CD4-positive, alpha-beta memory T cell (primary cell): Measurements from ENCODE around the gene C3orf52. TPM values are rescaled to one million over a fixed set of nuclear protein-coding genes. Genes with fewer than 3 reads are reported as not detected.

Experiments
- CTCF ChIA-PET: fragments of 350-600 bp; sonication (Branson Sonifier 250); formaldehyde crosslinking; loops from one replicate; lab custom pipeline; 2021; ENCODE audit warnings: inconsistent platforms; ENCODE audit not compliant: partially characterized antibody; lab: Charles Lee
- POLR2A ChIA-PET: fragments of 350-600 bp; sonication (Branson Sonifier 250); formaldehyde crosslinking; loops from one replicate; lab custom pipeline; 2021; ENCODE audit not compliant: partially characterized antibody; lab: Charles Lee
- DNase-seq, 5 donors: peaks; one replicate each; pipeline versions ENCODE4 v3.0.0 to v3.0.0-alpha.2; 2020 to 2022; ENCODE audit warnings: mixed read lengths in 1 of 5
- H3K27ac ChIP-seq: one replicate; pipeline ENCODE4 v1.7.0; 2013; ENCODE audit warnings: low read depth, low read length
- H3K27me3 ChIP-seq: 2 replicates; pipeline ENCODE4 v1.7.0; 2013; ENCODE audit warnings: mild to moderate bottlenecking, low read length, moderate library complexity; ENCODE audit not compliant: insufficient read depth
- H3K36me3 ChIP-seq: 2 replicates; pipeline ENCODE4 v1.7.0; 2013; ENCODE audit warnings: mild to moderate bottlenecking, low read length, moderate library complexity; ENCODE audit not compliant: insufficient read depth
- H3K4me1 ChIP-seq: 2 replicates; pipeline ENCODE4 v1.7.0; 2013; ENCODE audit warnings: mild to moderate bottlenecking, low read length, moderate library complexity; ENCODE audit not compliant: insufficient read depth
- H3K4me3 ChIP-seq, 2 donors: one replicate each; pipeline ENCODE4 v1.7.0; 2013; ENCODE audit warnings: low read length in 2 of 2, mild to moderate bottlenecking in 1 of 2
- H3K9me3 ChIP-seq, 2 donors: one replicate each; pipeline ENCODE4 v1.7.0; 2013; ENCODE audit warnings: low read length in 2 of 2, control low read depth in 1 of 2; ENCODE audit not compliant: control insufficient read depth in 1 of 2
- H3K27ac Mint-ChIP-seq, 7 donors: one replicate each; pipeline ENCODE4 v1.8.0; 2020 to 2021; ENCODE audit warnings: mixed read lengths in 7 of 7, mild to moderate bottlenecking in 6 of 7, inconsistent platforms in 3 of 7, moderate library complexity in 3 of 7
- H3K27me3 Mint-ChIP-seq, 2 donors: one replicate each; pipeline ENCODE4 v1.8.0; 2020 to 2021; ENCODE audit warnings: mixed read lengths in 2 of 2
- H3K36me3 Mint-ChIP-seq, 2 donors: one replicate each; pipeline ENCODE4 v1.8.0; 2020 to 2021; ENCODE audit warnings: mixed read lengths in 2 of 2, inconsistent platforms in 1 of 2, mild to moderate bottlenecking in 1 of 2
- H3K4me1 Mint-ChIP-seq, 4 donors: one replicate each; pipeline ENCODE4 v1.8.0; 2020 to 2021; ENCODE audit warnings: mixed read lengths in 4 of 4, mild to moderate bottlenecking in 1 of 4
- H3K4me3 Mint-ChIP-seq, 8 donors: one replicate each; pipeline ENCODE4 v1.8.0; 2020 to 2021; ENCODE audit warnings: mixed read lengths in 8 of 8, mild to moderate bottlenecking in 7 of 8, moderate library complexity in 6 of 8, inconsistent platforms in 3 of 8
- H3K9me3 Mint-ChIP-seq, 8 donors: one replicate each; pipeline ENCODE4 v1.8.0; 2020 to 2021; ENCODE audit warnings: mixed read lengths in 8 of 8, mild to moderate bottlenecking in 5 of 8, inconsistent platforms in 3 of 8, moderate library complexity in 1 of 8
- intact Hi-C: fragments of 100-400 bp; cut with micrococcal nuclease; formaldehyde crosslinking; loops from one replicate; pipeline ENCODE4 v1.15.1; 2023
- polyA plus RNA-seq, 2 donors: library from polyadenylated mRNA; unstranded; fragments of 300-500 nt; fragmentation: Illumina TruSeq; gene quantifications; one replicate each; pipeline ENCODE4 v1.2.3, GENCODE V29; 2021
- total RNA-seq, 2 experiments: library from RNA; stranded (reverse); gene quantifications; one replicate each; pipeline ENCODE4 v1.2.3, GENCODE V29; 2021

The C3orf52 gene
- total and polyA plus RNA-seq, 4 experiments from 2014 or later: 0.47 to 2.3 (median 2.0) TPM

GRCh38 chr3:112138219-112138969 is 52.2 kb downstream of the C3orf52 start:
- Mint-ChIP-seq H3K27me3 (no peaks in the 10 kb centered on the region), H3K36me3 (no peaks in the 10 kb centered on the region), H3K4me1 (peaks cover 37 to 54% (median 47%) of the 10 kb centered on the region in 4 donors), H3K9me3 (no peaks in the 10 kb centered on the region), H3K4me3 (no peak overlapping the region), H3K27ac (no peak overlapping the region)
- Histone ChIP-seq H3K27ac (no peak overlapping the region), H3K4me3 (no peak overlapping the region), H3K9me3 (no peaks in the 10 kb centered on the region), H3K27me3 (no peaks in the 10 kb centered on the region), H3K36me3 (no peaks in the 10 kb centered on the region), H3K4me1 (peaks cover 50% of the 10 kb centered on the region)
- ChIA-PET POLR2A (interaction anchor here (0.8 to 2.3 kb wide), 3 partner anchors 10 to 27 kb away, joined by 3 to 10 read pairs (median 3); no protein-coding TSS in a partner anchor), CTCF (interaction anchor here (0.8 to 6.8 kb wide), 22 partner anchors 9 to 395 kb away, joined by 3 to 43 read pairs (median 6); partner anchors contain the start of genes BTLA and SLC9C1)
- intact Hi-C loops: no loop called here
- no peak for DNase-seq

- Histone ChIP-seq H3K27me3 (no peaks in the 10 kb centered on the region), H3K4me1 (peaks cover 31% of the 10 kb centered on the region), H3K9me3 (peaks cover 0 to 4% of the 10 kb centered on the region in 2 donors), H3K36me3 (no peaks in the 10 kb centered on the region), H3K27ac (no peak overlapping the region), H3K4me3 (no peak overlapping the region)
- no peak overlapping the region for H3K4me3 Mint-ChIP-seq
- ChIA-PET POLR2A (no interaction called here), CTCF (interaction anchor here (3.8 to 6.8 kb wide), 2 partner anchors 12 to 153 kb away, joined by 26 to 43 read pairs; partner anchors contain the start of gene SLC9C1)
- peaks cover 22 to 38% (median 32%) of the 10 kb centered on the region in 4 donors for H3K4me1 Mint-ChIP-seq
- no peaks in the 10 kb centered on the region for H3K27me3 Mint-ChIP-seq
- DNase-seq: no peak
- H3K36me3 Mint-ChIP-seq: peaks cover 0 to 4% of the 10 kb centered on the region in 2 donors
- intact Hi-C loops: no loop called here
- peaks cover 0 to 11% (median 3%) of the 10 kb centered on the region in 8 donors for H3K9me3 Mint-ChIP-seq
- peak overlapping the region in 1 of 7 donors; percentile 54 for H3K27ac Mint-ChIP-seq
These were observed 54.4 kb downstream of the C3orf52 start for GRCh38 chr3:112140584-112140983.

DNA sequence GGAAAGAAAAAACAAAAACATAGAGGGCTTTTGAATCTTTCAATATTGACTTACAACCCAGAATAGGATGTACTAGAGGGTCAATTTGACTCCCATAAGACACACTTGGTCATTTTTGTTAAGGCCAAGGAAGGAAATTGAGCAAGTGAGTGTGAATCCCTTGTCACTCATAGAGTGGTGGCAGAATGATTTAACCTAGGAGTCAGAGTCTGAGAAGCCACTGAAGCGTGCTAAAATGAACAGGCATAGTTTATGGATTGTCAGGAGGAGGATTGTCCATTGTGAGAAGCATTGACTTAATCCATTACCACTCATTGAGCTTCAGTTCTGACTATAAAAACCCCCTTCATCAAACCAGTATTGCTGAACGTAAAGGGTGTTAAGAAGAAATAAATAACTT is 55.1 kb downstream of the C3orf52 start:
- CTCF ChIA-PET: no interaction called here
- peaks cover 0 to 18% (median 7%) of the 10 kb centered on the region in 8 donors for H3K9me3 Mint-ChIP-seq
- peaks cover 17 to 31% (median 25%) of the 10 kb centered on the region in 4 donors for H3K4me1 Mint-ChIP-seq
- H3K27ac Mint-ChIP-seq: no peak overlapping the region
- H3K4me3 ChIP-seq: no peak overlapping the region
- no peaks in the 10 kb centered on the region for H3K36me3 ChIP-seq
- intact Hi-C loops: no loop called here
- H3K27me3 Mint-ChIP-seq: no peaks in the 10 kb centered on the region
- no peak overlapping the region for H3K4me3 Mint-ChIP-seq
- no peak overlapping the region for H3K27ac ChIP-seq
- no peak for DNase-seq
- POLR2A ChIA-PET: no interaction called here
- H3K9me3 ChIP-seq: peaks cover 0 to 4% of the 10 kb centered on the region in 2 donors
- peaks cover 0 to 4% of the 10 kb centered on the region in 2 donors for H3K36me3 Mint-ChIP-seq
- no peaks in the 10 kb centered on the region for H3K27me3 ChIP-seq
- peaks cover 23% of the 10 kb centered on the region for H3K4me1 ChIP-seq

GRCh38 chr3:112143251-112143650 is 57.1 kb downstream of the C3orf52 start:
- peak overlapping the region; percentile 71 to 88 (median 84) for H3K4me3 Mint-ChIP-seq
- H3K36me3 ChIP-seq: no peaks in the 10 kb centered on the region
- DNase-seq: no peak
- no peak overlapping the region for H3K4me3 ChIP-seq
- intact Hi-C loops: no loop called here
- H3K27me3 Mint-ChIP-seq: no peaks in the 10 kb centered on the region
- no peak overlapping the region for H3K27ac ChIP-seq
- peaks cover 0 to 38% (median 21%) of the 10 kb centered on the region in 8 donors for H3K9me3 Mint-ChIP-seq
- CTCF ChIA-PET: interaction anchor here (1.6 kb wide), 1 partner anchor 150 kb away, joined by 4 read pairs; the partner anchor contains the start of gene SLC9C1
- H3K27ac Mint-ChIP-seq: peak overlapping the region; percentile 44 to 89 (median 83)
- peaks cover 7% of the 10 kb centered on the region for H3K4me1 ChIP-seq
- peaks cover 0 to 4% of the 10 kb centered on the region in 2 donors for H3K9me3 ChIP-seq
- H3K36me3 Mint-ChIP-seq: peaks cover 9 to 11% of the 10 kb centered on the region in 2 donors
- H3K27me3 ChIP-seq: no peaks in the 10 kb centered on the region
- H3K4me1 Mint-ChIP-seq: peaks cover 8 to 13% (median 10%) of the 10 kb centered on the region in 4 donors
- POLR2A ChIA-PET: no interaction called here

GRCh38 chr3:112143689-112144088 is 57.5 kb downstream of the C3orf52 start:
- ChIA-PET POLR2A (no interaction called here), CTCF (interaction anchor here (1.6 kb wide), 1 partner anchor 150 kb away, joined by 4 read pairs; the partner anchor contains the start of gene SLC9C1)
- no peak for DNase-seq
- Mint-ChIP-seq H3K4me1 (peaks cover 8 to 13% (median 10%) of the 10 kb centered on the region in 4 donors), H3K27ac (peak overlapping the region; percentile 44 to 89 (median 83)), H3K27me3 (no peaks in the 10 kb centered on the region), H3K9me3 (peaks cover 0 to 38% (median 21%) of the 10 kb centered on the region in 8 donors), H3K4me3 (peak overlapping the region; percentile 71 to 88 (median 84)), H3K36me3 (peaks cover 9 to 11% of the 10 kb centered on the region in 2 donors)
- peaks cover 0 to 4% of the 10 kb centered on the region in 2 donors for H3K9me3 ChIP-seq
- no peak overlapping the region for H3K27ac ChIP-seq
- intact Hi-C loops: no loop called here
- H3K4me3 ChIP-seq: no peak overlapping the region
- H3K27me3 ChIP-seq: no peaks in the 10 kb centered on the region
- no peaks in the 10 kb centered on the region for H3K36me3 ChIP-seq
- peaks cover 7% of the 10 kb centered on the region for H3K4me1 ChIP-seq

DNA sequence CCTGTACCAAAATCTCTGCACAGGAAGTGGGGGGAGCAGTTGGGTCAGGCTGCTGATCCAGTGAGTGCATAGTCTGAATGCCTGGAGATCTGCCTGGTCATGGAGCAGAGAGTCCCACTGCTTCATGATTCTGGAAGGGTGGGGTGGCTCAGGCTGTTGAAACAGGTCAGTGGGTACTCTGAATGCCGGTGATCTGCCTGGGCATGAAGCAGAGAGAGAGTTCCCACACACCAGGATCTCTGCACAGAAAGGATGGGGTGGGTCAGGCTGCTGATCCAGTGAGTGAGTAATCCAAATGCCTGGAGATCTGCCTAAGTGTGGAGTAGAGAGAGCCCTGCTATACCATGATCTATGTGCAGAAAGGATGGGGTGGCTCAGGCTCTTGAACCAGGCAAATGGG is 62.9 kb downstream of the C3orf52 start:
- H3K9me3 Mint-ChIP-seq: peaks cover 0 to 43% (median 29%) of the 10 kb centered on the region in 8 donors
- H3K4me1 Mint-ChIP-seq: no peaks in the 10 kb centered on the region
- no peak for DNase-seq
- H3K4me1 ChIP-seq: no peaks in the 10 kb centered on the region
- H3K27ac Mint-ChIP-seq: no peak overlapping the region
- H3K4me3 ChIP-seq: no peak overlapping the region
- H3K36me3 Mint-ChIP-seq: peaks cover 7 to 15% of the 10 kb centered on the region in 2 donors
- intact Hi-C loops: no loop called here
- H3K4me3 Mint-ChIP-seq: no peak overlapping the region
- CTCF ChIA-PET: interaction anchor here (1.4 kb wide), 1 partner anchor 12 kb away, joined by 6 read pairs; no protein-coding TSS in a partner anchor
- peaks cover 0 to 4% of the 10 kb centered on the region in 2 donors for H3K9me3 ChIP-seq
- POLR2A ChIA-PET: no interaction called here
- no peaks in the 10 kb centered on the region for H3K36me3 ChIP-seq
- H3K27ac ChIP-seq: no peak overlapping the region
- no peaks in the 10 kb centered on the region for H3K27me3 Mint-ChIP-seq
- no peaks in the 10 kb centered on the region for H3K27me3 ChIP-seq

DNA sequence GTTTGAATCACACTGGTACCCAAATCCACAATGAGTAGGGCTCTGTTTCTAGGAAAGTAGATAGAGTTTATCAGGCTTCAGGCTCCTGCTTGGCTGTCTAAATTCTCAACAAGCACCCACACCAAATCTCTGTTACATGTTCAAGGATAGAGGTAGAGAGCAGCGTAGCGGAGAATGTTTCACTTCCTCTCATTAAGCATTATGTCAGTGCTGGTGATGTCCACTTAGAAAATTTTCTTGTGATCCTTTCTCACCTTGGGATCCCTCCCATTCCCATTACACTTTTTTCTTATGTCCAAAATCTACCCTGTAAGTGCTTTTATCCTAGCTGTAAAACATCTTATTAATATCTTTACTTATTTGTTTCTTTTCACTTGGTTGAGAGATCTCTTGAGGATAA is 81.6 kb downstream of the C3orf52 start:
- peaks cover 0 to 11% of the 10 kb centered on the region in 2 donors for H3K36me3 Mint-ChIP-seq
- no peak overlapping the region for H3K27ac Mint-ChIP-seq
- H3K9me3 Mint-ChIP-seq: peaks cover 0 to 12% (median 7%) of the 10 kb centered on the region in 8 donors
- CTCF ChIA-PET: interaction anchor here (0.9 kb wide), 1 partner anchor 31 kb away, joined by 3 read pairs; no protein-coding TSS in a partner anchor
- H3K27me3 Mint-ChIP-seq: peaks cover 0 to 7% of the 10 kb centered on the region in 2 donors
- Histone ChIP-seq H3K4me3 (no peak overlapping the region), H3K27ac (no peak overlapping the region), H3K4me1 (no peaks in the 10 kb centered on the region), H3K27me3 (no peaks in the 10 kb centered on the region), H3K36me3 (no peaks in the 10 kb centered on the region), H3K9me3 (no peaks in the 10 kb centered on the region)
- H3K4me3 Mint-ChIP-seq: no peak overlapping the region
- POLR2A ChIA-PET: no interaction called here
- no peak for DNase-seq
- intact Hi-C loops: loop anchor here (5.0 kb wide), 1 partner anchor 55 kb away; no protein-coding TSS in a partner anchor
- H3K4me1 Mint-ChIP-seq: no peaks in the 10 kb centered on the region
